Left lung (tissue), 14 donors: Measurements from ENCODE around the gene SASH1. TPM values are rescaled to one million over a fixed set of nuclear protein-coding genes. Genes with fewer than 3 reads are reported as not detected.

Experiments used
- ATAC-seq: fragments of 200-7000 bp; cut with Tn5 transposase; one replicate; pipeline ENCODE4 v1.9.1; 2020; ENCODE audit warnings: moderate library complexity
- DNase-seq, 4 donors: peaks; one replicate each; pipeline ENCODE4 v3.0.0-alpha.2; 2013 to 2020
- H3K27ac ChIP-seq, 2 donors: fragments of 200-600 bp; sonication (generic) in 1 of 2; one replicate each; pipeline versions ENCODE4 v1.5.0 to v1.8.0; 2020 to 2021
- H3K27me3 ChIP-seq, 2 donors: fragments of 200-600 bp; sonication (generic) in 1 of 2; one replicate each; pipeline versions ENCODE4 v1.5.0 to v1.8.0; 2020 to 2021
- H3K36me3 ChIP-seq, 2 donors: fragments of 200-600 bp; sonication (generic) in 1 of 2; one replicate each; pipeline versions ENCODE4 v1.5.0 to v1.8.0; 2020 to 2021
- H3K4me1 ChIP-seq, 2 donors: fragments of 200-600 bp; one replicate each; pipeline ENCODE4 v1.8.0; 2021
- H3K4me3 ChIP-seq, 2 donors: fragments of 200-600 bp; sonication (generic) in 1 of 2; one replicate each; pipeline versions ENCODE4 v1.5.0 to v1.8.0; 2020 to 2021; ENCODE audit warnings: mild to moderate bottlenecking in 1 of 2
- H3K9me3 ChIP-seq, 2 donors: fragments of 200-600 bp; sonication (generic) in 1 of 2; one replicate each; pipeline versions ENCODE4 v1.5.0 to v1.8.0; 2020 to 2021
- intact Hi-C, 2 donors: fragments of 100-400 bp; cut with DNase I; formaldehyde crosslinking; loops; one replicate each; pipeline versions ENCODE4 v1.11.2 to v1.14.2; 2022
- long read RNA-seq, 12 donors: library from polyadenylated mRNA in 2 of 12; unstranded in 2 of 12; transcript quantifications; one replicate each; pipeline ENCODE4 v2.0.0 and lab custom pipeline, GENCODE V29; 2019 to 2026
- polyA plus RNA-seq, 6 donors: library from polyadenylated mRNA; unstranded; fragments of 120-200 nt; gene quantifications; one replicate each; pipeline ENCODE4 v1.2.1, GENCODE V29; 2013; ENCODE audit not compliant: insufficient read length in 6 of 6
- total RNA-seq, 2 donors: library from RNA; stranded (reverse); fragmentation: NEBNext Ultra II Directional; extraction: Animal tissue kit (Norgen Biotek cat#: 25700); gene quantifications; one replicate each; pipeline ENCODE4 v1.2.1, GENCODE V29; 2021
- TF ChIP-seq, protein P1 (sequence below), 2 donors: fragments of 200-600 bp; sonication (generic) in 1 of 2; IDR thresholded peaks; one replicate each; pipeline versions ENCODE4 v1.5.0 to v1.8.0; 2021; ENCODE audit warnings: antibody characterized with exemption in 2 of 2
- donor health status: DM: no; HTN: yes; CAD: no.
- donor health status: DM: no; HTN: no; CAD: no.

The SASH1 gene
- total RNA-seq (10 to 100 TPM; 51.3 to 53.5 TPM), polyA plus RNA-seq (10 to 100 TPM; 31.4 to 35.7 (median 34.2) TPM)
- long read RNA-seq, donor 1, full-length matches to known transcripts: 1 of 21 reads
- long read RNA-seq, donor 1, partial matches to known transcripts: 20 of 21 reads
- long read RNA-seq, donor 1, other reads (novel, unspliced or antisense): 0 of 21 reads
- long read RNA-seq, donor 2: 0 reads
- long read RNA-seq, donor 3, full-length matches to known transcripts: 2 of 2 reads
- long read RNA-seq, donor 3, partial matches to known transcripts: 0 of 2 reads
- long read RNA-seq, donor 3, other reads (novel, unspliced or antisense): 0 of 2 reads
- long read RNA-seq, donor 4, partial matches to known transcripts: 6 of 7 reads
- long read RNA-seq, donor 4, other reads (novel, unspliced or antisense): 1 of 7 reads
- long read RNA-seq, donor 5: 0 reads
- long read RNA-seq, donor 6, full-length matches to known transcripts: 1 of 1 reads
- long read RNA-seq, donor 6, partial matches to known transcripts: 0 of 1 reads
- long read RNA-seq, donor 6, other reads (novel, unspliced or antisense): 0 of 1 reads
- long read RNA-seq, donor 7: 0 reads
- long read RNA-seq, donor 8, full-length matches to known transcripts: 1 of 10 reads
- long read RNA-seq, donor 8, partial matches to known transcripts: 9 of 10 reads
- long read RNA-seq, donor 8, other reads (novel, unspliced or antisense): 0 of 10 reads
- long read RNA-seq, donor 9: 0 reads
- long read RNA-seq, donor 10, partial matches to known transcripts: 5 of 6 reads
- long read RNA-seq, donor 10, other reads (novel, unspliced or antisense): 1 of 6 reads
- long read RNA-seq, donor 11, full-length matches to known transcripts: 4 of 9 reads
- long read RNA-seq, donor 11, partial matches to known transcripts: 5 of 9 reads
- long read RNA-seq, donor 11, other reads (novel, unspliced or antisense): 0 of 9 reads
- long read RNA-seq, donor 12, full-length matches to known transcripts: 2 of 14 reads
- long read RNA-seq, donor 12, partial matches to known transcripts: 12 of 14 reads
- long read RNA-seq, donor 12, other reads (novel, unspliced or antisense): 0 of 14 reads

DNA sequence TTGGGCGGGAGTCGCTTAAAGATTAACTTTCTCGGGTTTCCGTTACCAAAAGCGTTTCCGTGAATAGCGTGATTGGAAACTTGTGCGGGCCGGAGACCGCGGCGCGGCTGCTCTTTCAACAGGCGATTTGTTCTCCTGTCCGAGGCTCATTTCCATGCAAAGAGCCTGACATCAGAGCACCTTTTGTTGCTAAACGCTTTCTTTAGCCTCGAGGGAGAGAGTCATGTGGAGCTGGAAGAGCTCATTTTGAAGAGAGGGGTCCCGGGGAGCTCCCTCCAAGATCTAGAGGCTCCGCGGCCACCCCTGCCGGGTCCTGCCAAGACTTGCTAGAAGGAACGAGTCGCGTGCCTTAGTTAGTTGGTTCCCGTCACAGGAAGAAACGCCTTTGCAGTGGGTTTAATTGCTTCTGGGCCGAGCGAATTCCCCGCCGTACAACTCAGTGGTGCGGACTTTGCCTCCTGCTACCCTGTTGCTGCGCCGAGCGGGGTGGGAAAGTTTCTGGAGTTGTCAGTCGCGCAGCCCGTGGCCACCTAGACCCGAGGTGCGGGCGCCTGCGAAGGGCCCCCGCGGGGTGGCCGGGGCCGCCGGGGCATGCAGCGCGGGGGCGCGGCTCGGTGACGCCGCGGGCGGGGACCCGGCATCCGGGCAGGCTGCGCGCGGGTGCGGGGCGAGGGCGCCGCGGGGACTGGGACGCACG lies at the start of gene SASH1:
SASH1 (plus strand) TSS at position 489 of the 697 bp plus-strand sequence. CDS start 230 bp downstream, outside the sequence.
- H3K27me3 ChIP-seq: peaks cover 0 to 41% of the 10 kb centered on the region in 2 donors
- no peaks in the 10 kb centered on the region for H3K9me3 ChIP-seq
- DNase-seq (peak; percentile 55 to 83 (median 78)), ATAC-seq (peak; percentile 82)
- intact Hi-C loops: no loop called here
- no peaks in the 10 kb centered on the region for H3K36me3 ChIP-seq
- peak within 1 kb of the TSS; percentile 62 to 68 for H3K4me3 ChIP-seq
- peak within 1 kb of the TSS; percentile 89 to 90 for H3K27ac ChIP-seq
- H3K4me1 ChIP-seq: peaks cover 0 to 30% of the 10 kb centered on the region in 2 donors
- TF ChIP-seq, protein P1, sequence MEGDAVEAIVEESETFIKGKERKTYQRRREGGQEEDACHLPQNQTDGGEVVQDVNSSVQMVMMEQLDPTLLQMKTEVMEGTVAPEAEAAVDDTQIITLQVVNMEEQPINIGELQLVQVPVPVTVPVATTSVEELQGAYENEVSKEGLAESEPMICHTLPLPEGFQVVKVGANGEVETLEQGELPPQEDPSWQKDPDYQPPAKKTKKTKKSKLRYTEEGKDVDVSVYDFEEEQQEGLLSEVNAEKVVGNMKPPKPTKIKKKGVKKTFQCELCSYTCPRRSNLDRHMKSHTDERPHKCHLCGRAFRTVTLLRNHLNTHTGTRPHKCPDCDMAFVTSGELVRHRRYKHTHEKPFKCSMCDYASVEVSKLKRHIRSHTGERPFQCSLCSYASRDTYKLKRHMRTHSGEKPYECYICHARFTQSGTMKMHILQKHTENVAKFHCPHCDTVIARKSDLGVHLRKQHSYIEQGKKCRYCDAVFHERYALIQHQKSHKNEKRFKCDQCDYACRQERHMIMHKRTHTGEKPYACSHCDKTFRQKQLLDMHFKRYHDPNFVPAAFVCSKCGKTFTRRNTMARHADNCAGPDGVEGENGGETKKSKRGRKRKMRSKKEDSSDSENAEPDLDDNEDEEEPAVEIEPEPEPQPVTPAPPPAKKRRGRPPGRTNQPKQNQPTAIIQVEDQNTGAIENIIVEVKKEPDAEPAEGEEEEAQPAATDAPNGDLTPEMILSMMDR (IDR thresholded peaks at IDR 0.05): no peak

DNA sequence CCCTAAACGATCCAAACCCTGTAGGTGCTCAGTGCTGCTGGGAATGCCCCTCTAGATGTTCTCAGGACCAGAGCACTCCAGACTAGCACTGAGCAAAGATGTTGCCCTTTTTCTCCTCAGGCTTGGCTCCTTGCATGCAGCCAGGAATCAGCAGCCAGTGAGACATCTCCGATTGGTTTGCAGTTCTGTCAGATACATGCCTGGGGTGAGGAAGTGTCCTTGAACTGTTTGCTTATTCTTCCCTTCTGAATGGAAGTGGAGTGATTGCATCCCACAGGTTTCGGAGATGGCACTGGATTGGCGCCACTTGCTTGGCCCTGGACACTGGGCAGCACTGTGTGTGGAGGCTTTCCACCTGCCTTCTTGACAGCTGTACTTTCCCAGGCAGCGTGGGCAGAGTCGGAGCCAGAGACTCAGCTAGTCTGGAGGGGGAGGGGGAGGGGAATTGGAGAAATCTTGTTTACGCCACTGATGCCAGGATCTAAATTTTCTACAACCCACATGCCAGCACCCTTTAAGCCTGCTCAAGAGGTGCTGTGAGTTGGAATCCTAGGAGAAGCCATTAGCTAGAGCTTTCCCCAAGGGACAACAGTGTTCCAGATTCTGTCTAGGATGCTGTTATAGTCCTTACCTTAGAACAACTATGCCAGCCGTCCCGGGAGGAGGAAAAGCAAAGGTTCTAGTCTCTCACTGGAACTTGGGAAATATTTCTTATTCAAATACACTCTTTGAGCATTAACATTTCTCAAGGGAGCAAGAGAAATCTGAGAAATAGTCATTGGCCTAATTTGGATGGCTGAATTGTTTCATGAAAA lies 49.2 kb upstream of the SASH1 start:
- H3K27ac ChIP-seq: no peak overlapping the region
- H3K36me3 ChIP-seq: no peaks in the 10 kb centered on the region
- TF ChIP-seq, protein P1 (IDR thresholded peaks at IDR 0.05): no peak
- no peak overlapping the region for H3K4me3 ChIP-seq
- ATAC-seq (no peak), DNase-seq (no peak)
- H3K9me3 ChIP-seq: no peaks in the 10 kb centered on the region
- no peaks in the 10 kb centered on the region for H3K27me3 ChIP-seq
- intact Hi-C loops: no loop called here
- H3K4me1 ChIP-seq: no peaks in the 10 kb centered on the region

GRCh38 chr6:148294059-148294458 lies 48.6 kb upstream of the SASH1 start:
- ATAC-seq: no peak
- H3K27ac ChIP-seq: no peak overlapping the region
- intact Hi-C loops: no loop called here
- H3K36me3 ChIP-seq: no peaks in the 10 kb centered on the region
- H3K4me3 ChIP-seq: no peak overlapping the region
- H3K4me1 ChIP-seq: no peaks in the 10 kb centered on the region
- TF ChIP-seq, protein P1 (IDR thresholded peaks at IDR 0.05): no peak
- H3K9me3 ChIP-seq: no peaks in the 10 kb centered on the region
- H3K27me3 ChIP-seq: no peaks in the 10 kb centered on the region
- no peak for DNase-seq

DNA sequence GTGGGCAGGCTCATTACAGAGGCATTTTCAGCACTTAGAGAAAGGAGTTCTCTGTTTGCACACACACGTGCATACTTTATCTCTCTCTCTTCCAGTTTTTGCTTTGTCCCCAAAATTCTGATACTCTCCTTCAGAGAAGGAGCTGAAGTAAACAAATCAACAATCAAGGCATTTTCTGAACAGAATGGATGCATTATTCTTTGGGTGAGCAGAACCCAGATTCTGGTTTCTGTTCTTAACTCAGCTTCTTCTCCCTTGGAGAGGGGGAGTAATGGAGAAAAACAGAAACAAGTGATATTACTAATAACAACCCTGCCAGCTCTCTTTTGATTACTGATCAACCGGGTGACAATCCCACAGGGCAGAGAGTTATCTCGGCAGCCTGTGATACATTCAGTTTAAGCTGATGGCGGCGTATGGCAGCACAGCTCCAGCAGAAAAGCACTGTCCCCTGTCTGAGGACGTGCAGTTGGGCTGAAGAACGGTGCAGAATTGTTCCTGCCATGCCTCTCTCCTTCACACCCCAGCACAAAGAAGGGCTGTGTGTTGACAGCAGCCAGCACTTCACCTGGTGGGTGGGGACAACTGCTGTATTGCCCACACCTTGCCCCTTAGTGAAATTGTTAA lies 47.3 kb upstream of the SASH1 start:
- DNase-seq (no peak), ATAC-seq (no peak)
- H3K4me3 ChIP-seq: no peak overlapping the region
- H3K27ac ChIP-seq: no peak overlapping the region
- no peaks in the 10 kb centered on the region for H3K4me1 ChIP-seq
- no peaks in the 10 kb centered on the region for H3K36me3 ChIP-seq
- intact Hi-C loops: no loop called here
- H3K9me3 ChIP-seq: no peaks in the 10 kb centered on the region
- no peaks in the 10 kb centered on the region for H3K27me3 ChIP-seq
- TF ChIP-seq, protein P1 (IDR thresholded peaks at IDR 0.05): no peak
